Natural killer cell (primary cell): ENCODE measurements around the gene RALA. TPM values are rescaled to one million over a fixed set of nuclear protein-coding genes. Genes with fewer than 3 reads are reported as not detected.

Experiments used
- ATAC-seq, 3 donors: fragments of 150-1000 bp in 2 of 3; fragments of 200-7000 bp in 1 of 3; cut with Tn5 transposase; 1 replicate in 1 of 3; 2 replicates in 2 of 3; pipeline ENCODE4 v1.10.0; 2021; ENCODE audit warnings: mild to moderate bottlenecking in 2 of 3, moderate library complexity in 2 of 3
- DNase-seq, 2 donors: peaks; one replicate each; pipeline versions ENCODE4 v3.0.0 to v3.0.0-alpha.2; 2013 to 2021; ENCODE audit warnings: mixed read lengths in 1 of 2
- H3K27ac ChIP-seq: one replicate; pipeline ENCODE4 v1.5.1; 2013; ENCODE audit warnings: mild to moderate bottlenecking, low read length
- H3K27me3 ChIP-seq: one replicate; pipeline ENCODE4 v1.6.1; 2013; ENCODE audit warnings: low read length; ENCODE audit not compliant: control insufficient read depth, insufficient read depth
- H3K36me3 ChIP-seq: one replicate; pipeline ENCODE4 v1.6.1; 2013; ENCODE audit warnings: low read length; ENCODE audit not compliant: control insufficient read depth, insufficient read depth
- H3K4me1 ChIP-seq: one replicate; pipeline ENCODE4 v1.6.1; 2013; ENCODE audit warnings: low read length; ENCODE audit not compliant: control insufficient read depth, insufficient read depth
- H3K4me3 ChIP-seq: one replicate; pipeline ENCODE4 v1.5.1; 2013; ENCODE audit warnings: low read length
- H3K9me3 ChIP-seq: one replicate; pipeline ENCODE4 v1.6.1; 2013; ENCODE audit warnings: low read length; ENCODE audit not compliant: control insufficient read depth, insufficient read depth
- H3K27ac Mint-ChIP-seq, 2 donors: one replicate each; pipeline ENCODE4 v1.8.0; 2022; ENCODE audit warnings: mild to moderate bottlenecking in 2 of 2, mixed read lengths in 2 of 2, moderate library complexity in 1 of 2
- H3K27me3 Mint-ChIP-seq, 2 donors: one replicate each; pipeline ENCODE4 v1.8.0; 2022; ENCODE audit warnings: low read depth in 2 of 2, mixed read lengths in 2 of 2
- H3K36me3 Mint-ChIP-seq: one replicate; pipeline ENCODE4 v1.8.0; 2022; ENCODE audit warnings: mixed read lengths
- H3K4me1 Mint-ChIP-seq, 2 donors: one replicate each; pipeline ENCODE4 v1.8.0; 2022; ENCODE audit warnings: mixed read lengths in 2 of 2
- H3K4me3 Mint-ChIP-seq: one replicate; pipeline ENCODE4 v1.8.0; 2022; ENCODE audit warnings: mild to moderate bottlenecking, moderate library complexity, mixed read lengths
- H3K9me3 Mint-ChIP-seq, 2 donors: one replicate each; pipeline ENCODE4 v1.8.0; 2022; ENCODE audit warnings: mixed read lengths in 2 of 2
- WGBS: methylation state at CpG from one replicate; pipeline ENCODE4 v1.1.7; 2013; ENCODE audit warnings: missing lambda C conversion rate; ENCODE audit not compliant: insufficient coverage; 5-methylcytosine and 5-hydroxymethylcytosine counted together
- intact Hi-C: fragments of 100-400 bp; cut with micrococcal nuclease; formaldehyde crosslinking; loops from one replicate; pipeline ENCODE4 v1.14.2; 2022
- total RNA-seq, 4 donors: library from RNA; stranded (reverse); fragments of 120-200 nt in 1 of 4; gene quantifications; one replicate each; pipeline versions ENCODE4 v1.2.3 to v1.2.4, GENCODE V29; 2013 to 2022
- TF ChIP-seq, protein P1 (sequence below): fragments of 200-600 bp; IDR thresholded peaks from one replicate; pipeline ENCODE4 v1.8.0; 2022; ENCODE audit warnings: antibody characterized with exemption

Gene RALA
- total RNA-seq, 3 donors from 2014 or later (not counting 1 experiment from before 2014, with no cell fraction given): 10.2 to 22.0 (median 16.8) TPM

DNA sequence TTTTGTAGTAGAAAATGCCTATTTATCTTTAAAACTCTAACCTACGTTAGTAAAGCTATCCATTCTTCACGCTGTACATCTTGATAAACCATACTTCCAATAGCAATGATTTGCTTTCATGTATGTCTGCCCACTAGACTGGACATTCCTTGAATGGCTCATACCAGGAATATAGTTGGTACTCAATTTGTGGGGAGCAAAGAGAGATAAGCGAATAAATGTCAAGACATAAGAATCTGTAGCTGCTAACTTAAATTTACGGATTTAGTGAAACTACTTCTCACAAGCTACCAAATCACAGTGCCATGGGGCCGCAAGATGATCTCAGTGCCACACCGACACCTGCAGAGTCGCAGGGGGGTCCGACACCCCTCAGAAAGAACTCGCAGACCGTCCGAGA lies 763 bp upstream of the RALA start:
- no peaks in the 10 kb centered on the region for H3K36me3 Mint-ChIP-seq
- DNase-seq (no peak), ATAC-seq (no peak)
- intact Hi-C loops: loop anchor here (5.0 kb wide), 1 partner anchor 110 kb away; no protein-coding TSS in a partner anchor
- TF ChIP-seq, protein P1, sequence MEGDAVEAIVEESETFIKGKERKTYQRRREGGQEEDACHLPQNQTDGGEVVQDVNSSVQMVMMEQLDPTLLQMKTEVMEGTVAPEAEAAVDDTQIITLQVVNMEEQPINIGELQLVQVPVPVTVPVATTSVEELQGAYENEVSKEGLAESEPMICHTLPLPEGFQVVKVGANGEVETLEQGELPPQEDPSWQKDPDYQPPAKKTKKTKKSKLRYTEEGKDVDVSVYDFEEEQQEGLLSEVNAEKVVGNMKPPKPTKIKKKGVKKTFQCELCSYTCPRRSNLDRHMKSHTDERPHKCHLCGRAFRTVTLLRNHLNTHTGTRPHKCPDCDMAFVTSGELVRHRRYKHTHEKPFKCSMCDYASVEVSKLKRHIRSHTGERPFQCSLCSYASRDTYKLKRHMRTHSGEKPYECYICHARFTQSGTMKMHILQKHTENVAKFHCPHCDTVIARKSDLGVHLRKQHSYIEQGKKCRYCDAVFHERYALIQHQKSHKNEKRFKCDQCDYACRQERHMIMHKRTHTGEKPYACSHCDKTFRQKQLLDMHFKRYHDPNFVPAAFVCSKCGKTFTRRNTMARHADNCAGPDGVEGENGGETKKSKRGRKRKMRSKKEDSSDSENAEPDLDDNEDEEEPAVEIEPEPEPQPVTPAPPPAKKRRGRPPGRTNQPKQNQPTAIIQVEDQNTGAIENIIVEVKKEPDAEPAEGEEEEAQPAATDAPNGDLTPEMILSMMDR: no peak
- H3K4me1 ChIP-seq: peaks cover 18% of the 10 kb centered on the region
- H3K36me3 ChIP-seq: no peaks in the 10 kb centered on the region
- H3K27ac Mint-ChIP-seq: peak overlapping the region; percentile 83 to 87
- peak overlapping the region; percentile 79 for H3K4me3 ChIP-seq
- peak overlapping the region; percentile 88 for H3K4me3 Mint-ChIP-seq
- peak overlapping the region; percentile 91 for H3K27ac ChIP-seq
- WGBS: 67% methylated on average over 9 of the region's 11 CpGs
- peaks cover 36 to 38% of the 10 kb centered on the region in 2 donors for H3K4me1 Mint-ChIP-seq
- H3K27me3 ChIP-seq: no peaks in the 10 kb centered on the region
- H3K9me3 Mint-ChIP-seq: no peaks in the 10 kb centered on the region
- H3K27me3 Mint-ChIP-seq: no peaks in the 10 kb centered on the region
- no peaks in the 10 kb centered on the region for H3K9me3 ChIP-seq

DNA sequence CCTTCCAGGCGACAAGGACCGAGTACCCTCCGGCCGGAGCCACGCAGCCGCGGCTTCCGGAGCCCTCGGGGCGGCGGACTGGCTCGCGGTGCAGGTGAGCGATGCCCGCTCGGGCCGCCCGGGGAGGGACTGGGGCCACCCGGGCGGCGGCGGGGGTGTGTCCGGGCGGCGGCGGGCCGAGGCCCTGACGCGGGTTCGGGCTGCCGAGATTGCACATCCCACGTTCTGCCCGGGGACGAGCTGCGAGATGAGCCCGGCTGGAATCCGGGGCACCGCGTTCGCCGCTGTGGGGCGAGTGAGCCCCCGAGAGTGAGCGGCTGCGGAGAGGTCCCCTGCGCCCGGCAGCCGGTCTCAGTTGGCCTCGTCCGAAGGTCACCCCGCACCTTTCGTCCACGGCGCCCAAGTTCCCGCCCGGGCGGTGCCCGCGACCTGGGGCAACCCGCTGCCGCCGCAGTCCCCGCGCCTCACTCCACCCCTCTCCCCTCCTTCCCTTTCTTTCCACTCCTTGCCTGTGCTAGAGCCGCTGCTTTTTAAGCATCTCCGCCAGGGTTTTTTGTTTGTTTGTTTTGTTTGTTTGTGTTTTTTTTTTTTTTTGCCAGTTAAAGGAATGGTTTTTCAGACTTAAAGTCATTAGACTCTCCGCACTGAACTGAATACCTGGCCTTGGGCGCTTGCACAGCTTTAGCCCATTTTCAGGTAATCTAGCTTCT lies 515 bp downstream of the RALA start:
- H3K36me3 Mint-ChIP-seq: no peaks in the 10 kb centered on the region
- peak overlapping the region; percentile 100 for H3K4me3 Mint-ChIP-seq
- no peaks in the 10 kb centered on the region for H3K27me3 ChIP-seq
- no peaks in the 10 kb centered on the region for H3K27me3 Mint-ChIP-seq
- no peaks in the 10 kb centered on the region for H3K9me3 ChIP-seq
- no peaks in the 10 kb centered on the region for H3K36me3 ChIP-seq
- H3K9me3 Mint-ChIP-seq: no peaks in the 10 kb centered on the region
- TF ChIP-seq, protein P1: no peak
- WGBS: under 1% methylated on average over 68 of the region's 68 CpGs
- intact Hi-C loops: loop anchor here (5.0 kb wide), 1 partner anchor 108 kb away; no protein-coding TSS in a partner anchor
- H3K4me3 ChIP-seq: peak overlapping the region; percentile 79
- ATAC-seq (peak; percentile 60 to 66 (median 60)), DNase-seq (peak in 1 of 2 donors; percentile 48)
- peaks cover 43 to 45% of the 10 kb centered on the region in 2 donors for H3K4me1 Mint-ChIP-seq
- H3K4me1 ChIP-seq: peaks cover 18% of the 10 kb centered on the region
- H3K27ac Mint-ChIP-seq: peak overlapping the region; percentile 87 to 91
- peak overlapping the region; percentile 91 for H3K27ac ChIP-seq

DNA sequence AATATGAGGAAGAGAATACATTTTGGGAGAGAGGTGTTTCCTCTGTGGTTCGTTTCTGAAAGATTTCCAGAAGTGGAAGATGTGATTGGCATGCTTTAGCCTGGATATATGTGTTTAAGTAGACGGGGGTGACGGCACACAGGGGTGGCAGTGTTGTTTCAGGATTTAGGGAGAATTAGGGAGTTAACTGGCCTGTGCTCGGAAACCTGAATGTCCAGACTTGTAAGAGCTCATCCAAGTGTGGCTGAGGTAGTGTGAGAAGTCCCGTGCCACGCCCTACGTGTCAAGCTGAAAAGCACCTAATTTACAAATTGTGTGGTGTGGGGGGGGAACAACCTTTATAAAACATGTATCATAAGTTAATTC lies 1.1 kb downstream of the RALA start:
- no peaks in the 10 kb centered on the region for H3K9me3 ChIP-seq
- intact Hi-C loops: loop anchor here (5.0 kb wide), 1 partner anchor 108 kb away; no protein-coding TSS in a partner anchor
- no peaks in the 10 kb centered on the region for H3K36me3 ChIP-seq
- H3K27ac Mint-ChIP-seq: peak overlapping the region; percentile 87 to 91
- peak overlapping the region; percentile 100 for H3K4me3 Mint-ChIP-seq
- no peaks in the 10 kb centered on the region for H3K9me3 Mint-ChIP-seq
- H3K27me3 ChIP-seq: no peaks in the 10 kb centered on the region
- TF ChIP-seq, protein P1: no peak
- peak overlapping the region; percentile 79 for H3K4me3 ChIP-seq
- DNase-seq (peak in 1 of 2 donors; percentile 59), ATAC-seq (no peak)
- no peaks in the 10 kb centered on the region for H3K27me3 Mint-ChIP-seq
- H3K4me1 Mint-ChIP-seq: peaks cover 43 to 45% of the 10 kb centered on the region in 2 donors
- peak overlapping the region; percentile 91 for H3K27ac ChIP-seq
- peaks cover 18% of the 10 kb centered on the region for H3K4me1 ChIP-seq
- H3K36me3 Mint-ChIP-seq: no peaks in the 10 kb centered on the region
- WGBS: 17% methylated on average over 5 of the region's 7 CpGs
